Occipital lobe (tissue), 2 donors: ENCODE data around the gene TTC28. TPM values are rescaled to one million over a fixed set of nuclear protein-coding genes. Genes with fewer than 3 reads are reported as not detected.
"Not testable (repeated sequence)": the region's sequence is repeated elsewhere in the genome, so short reads cannot be mapped to it uniquely, and the experiment has no call there.

Experiments
- DNase-seq: peaks from one replicate; lab custom pipeline; 2025; lab: John Stamatoyannopoulos, UW
- total RNA-seq: library from RNA; depleted of rRNA; stranded (reverse); fragments of >200 nt; gene quantifications from one replicate; pipeline ENCODE4 v1.2.3, GENCODE V29; 2014

TTC28 gene
- total RNA-seq, 1 donor from 2014 or later: 157 TPM

DNA sequence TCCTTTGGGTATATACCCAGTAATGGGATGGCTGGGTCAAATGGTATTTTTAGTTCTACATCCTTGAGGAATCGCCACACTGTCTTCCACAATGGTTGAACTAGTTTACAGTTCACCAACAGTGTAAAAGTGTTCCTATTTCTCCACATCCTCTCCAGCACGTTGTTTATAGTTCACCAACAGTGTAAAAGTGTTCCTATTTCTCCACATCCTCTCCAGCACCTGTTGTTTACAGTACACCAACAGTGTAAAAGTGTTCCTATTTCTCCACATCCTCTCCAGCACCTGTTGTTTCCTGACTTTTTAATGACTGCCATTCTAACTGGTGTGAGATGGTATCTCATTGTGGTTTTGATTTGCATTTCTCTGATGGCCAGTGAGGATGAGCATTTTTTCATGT, 619.0 kb downstream of the TTC28 start:
- not testable (repeated sequence) for DNase-seq

DNA sequence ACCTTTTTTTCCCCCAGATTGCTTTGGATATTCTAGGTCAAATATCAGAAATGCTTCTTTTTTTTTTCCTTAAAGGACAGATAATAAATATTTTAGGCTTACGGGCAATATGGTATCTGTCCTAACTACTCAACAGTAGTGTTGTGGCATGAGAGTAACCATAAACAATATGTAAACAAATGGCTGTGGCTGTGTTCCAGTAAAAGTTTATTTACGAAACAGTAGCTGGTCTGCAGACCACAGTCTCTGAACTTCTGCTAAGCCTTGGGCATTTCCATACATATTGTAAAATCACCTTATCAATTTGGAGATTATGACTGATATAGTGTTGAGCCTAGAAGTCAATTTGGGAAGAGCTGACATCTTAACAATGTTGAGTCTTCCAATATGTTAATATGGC, 621.6 kb downstream of the TTC28 start:
- no peak for DNase-seq

DNA sequence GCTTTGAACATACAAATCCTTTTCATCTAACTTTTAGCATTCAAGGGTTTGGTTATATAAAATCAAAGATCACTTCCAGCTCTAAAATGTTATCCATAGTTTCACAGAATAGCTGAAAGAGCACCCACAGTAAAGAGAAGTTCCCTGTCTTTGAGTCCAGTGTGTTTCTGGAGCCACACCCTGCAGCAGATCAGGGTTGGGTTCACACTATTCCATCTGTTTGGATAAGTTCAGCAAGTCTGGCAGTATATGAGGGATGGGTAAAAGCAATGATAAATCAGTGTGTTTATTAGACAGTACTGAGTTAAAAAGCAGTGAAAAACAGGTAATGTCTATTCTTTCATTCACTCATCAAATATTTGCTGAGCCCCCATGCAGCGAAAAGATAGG, 624.8 kb downstream of the TTC28 start:
- DNase-seq: no peak

- DNase-seq: no peak
Measured at GRCh38 chr22:28053896-28054818, 625.5 kb downstream of the TTC28 start.

- no peak for DNase-seq
Measured at GRCh38 chr22:28052825-28053269, 626.8 kb downstream of the TTC28 start.

DNA sequence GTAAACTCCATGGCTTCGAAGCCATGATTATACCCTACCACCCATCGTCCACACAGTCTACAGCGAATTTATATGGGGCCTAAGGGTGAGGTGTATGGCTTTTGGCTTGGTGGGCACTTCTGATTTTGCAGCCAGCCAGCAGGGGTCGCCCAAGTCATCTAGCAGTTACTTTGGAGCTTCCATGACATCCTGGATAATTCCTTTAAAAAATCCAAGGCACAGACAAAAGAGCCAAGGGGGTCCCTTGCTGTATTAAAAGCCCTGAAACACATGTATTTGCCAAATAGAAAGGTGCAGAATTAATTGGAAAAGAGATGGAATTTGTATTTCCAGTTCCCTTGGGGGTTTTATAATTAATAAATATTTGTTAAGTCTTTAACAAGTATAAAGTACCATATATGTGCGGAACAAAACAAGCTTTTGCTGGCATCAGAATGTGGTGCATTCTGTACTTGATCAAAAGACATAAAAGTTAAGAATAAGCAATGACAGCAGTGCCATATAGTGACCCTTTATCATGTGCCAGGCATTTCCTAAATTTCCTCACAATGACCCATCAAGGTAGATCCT, 627.8 kb downstream of the TTC28 start:
- DNase-seq: no peak

DNA sequence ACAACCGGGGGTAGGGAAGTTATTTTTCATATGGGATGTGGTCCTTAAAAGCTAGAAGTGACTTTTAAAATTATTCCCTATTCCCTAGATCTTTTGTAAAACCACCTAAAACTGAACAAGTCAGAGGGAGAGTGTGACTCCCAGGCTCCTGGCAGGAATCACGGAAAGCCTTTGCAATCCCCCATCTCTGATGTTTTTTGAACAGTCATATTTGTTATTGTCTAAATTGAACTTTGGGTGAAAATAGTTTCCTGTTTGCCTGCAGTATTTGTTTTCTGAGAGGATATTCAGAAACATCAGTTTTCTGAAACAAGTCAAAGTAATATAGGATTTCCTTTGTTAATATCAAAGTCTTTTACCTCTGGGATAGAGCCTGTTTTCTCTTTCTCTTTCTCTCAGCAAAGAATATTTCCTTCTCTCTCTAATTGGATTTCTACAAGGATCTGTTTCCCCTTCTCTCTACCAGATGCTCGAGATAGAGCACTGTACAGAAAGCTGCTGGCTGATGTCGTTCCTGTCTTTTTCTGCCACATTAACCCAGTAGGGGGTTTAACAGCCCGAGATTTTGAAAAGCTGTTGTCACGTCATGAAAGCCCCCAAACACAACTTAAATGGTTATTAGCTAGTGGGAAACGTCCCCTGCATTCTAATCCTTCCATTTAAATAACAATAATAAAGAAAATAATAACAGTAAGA, 628.4 kb downstream of the TTC28 start:
- DNase-seq: no peak

DNA sequence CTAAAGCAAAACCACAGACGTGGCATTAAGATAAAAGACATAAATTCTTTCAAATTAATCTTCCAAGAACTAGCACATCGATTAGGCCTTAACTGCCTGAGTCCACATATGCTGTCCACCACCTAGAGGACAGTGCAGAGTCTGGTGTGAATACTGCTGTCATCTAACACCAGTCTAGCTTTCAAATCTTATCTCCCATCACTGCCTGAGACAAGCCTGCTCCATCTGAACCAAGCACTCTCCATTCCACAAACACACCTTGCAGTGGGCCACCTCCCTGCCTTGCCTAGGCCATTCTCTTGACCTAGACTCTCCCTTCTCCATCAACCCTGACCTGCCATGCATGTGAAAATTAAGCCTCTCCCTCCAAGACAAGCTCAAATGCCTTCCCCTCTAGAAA, 631.1 kb downstream of the TTC28 start:
- no peak for DNase-seq

GRCh38 chr22:28047740-28048139, 631.9 kb downstream of the TTC28 start:
- DNase-seq: no peak

- no peak for DNase-seq
Measured at GRCh38 chr22:28046100-28046499, 633.5 kb downstream of the TTC28 start.

- no peak for DNase-seq
Measured at GRCh38 chr22:28044546-28045173, 635.0 kb downstream of the TTC28 start.

GRCh38 chr22:28043266-28043665, 636.4 kb downstream of the TTC28 start:
- no peak for DNase-seq

GRCh38 chr22:28034760-28035401, 644.8 kb downstream of the TTC28 start:
- peak; percentile 81 for DNase-seq

- no peak for DNase-seq
Measured at GRCh38 chr22:28034145-28034759, 645.4 kb downstream of the TTC28 start.

- no peak for DNase-seq
Measured at GRCh38 chr22:28032861-28033260, 646.8 kb downstream of the TTC28 start.

- DNase-seq: no peak
Measured at GRCh38 chr22:28031383-28031922, 648.2 kb downstream of the TTC28 start.

GRCh38 chr22:28030473-28030872, 649.2 kb downstream of the TTC28 start:
- no peak for DNase-seq

GRCh38 chr22:28029956-28030355, 649.7 kb downstream of the TTC28 start:
- no peak for DNase-seq

- DNase-seq: no peak
Measured at GRCh38 chr22:28029201-28029948, 650.3 kb downstream of the TTC28 start.
